ENCODE data around the gene NDUFAF7.

GRCh38 chr2:37246205-37246604 is 14.7 kb downstream of the NDUFAF7 start:
- no peak for TF ChIP-seq CTCF (IDR thresholded peaks at IDR 0.05)
- TF ChIP-seq POLR2AphosphoS5 (IDR thresholded peaks at IDR 0.05) = no peak
- TF ChIP-seq EP300 (IDR thresholded peaks at IDR 0.05) = no peak
